ENCODE measurements around the gene NANOS3. TPM values are rescaled to one million over a fixed set of nuclear protein-coding genes. Genes with fewer than 3 reads are reported as not detected.

NANOS3 gene
- total RNA-seq, 2 experiments from 2014 or later: 1.1 to 2.7 TPM

DNA sequence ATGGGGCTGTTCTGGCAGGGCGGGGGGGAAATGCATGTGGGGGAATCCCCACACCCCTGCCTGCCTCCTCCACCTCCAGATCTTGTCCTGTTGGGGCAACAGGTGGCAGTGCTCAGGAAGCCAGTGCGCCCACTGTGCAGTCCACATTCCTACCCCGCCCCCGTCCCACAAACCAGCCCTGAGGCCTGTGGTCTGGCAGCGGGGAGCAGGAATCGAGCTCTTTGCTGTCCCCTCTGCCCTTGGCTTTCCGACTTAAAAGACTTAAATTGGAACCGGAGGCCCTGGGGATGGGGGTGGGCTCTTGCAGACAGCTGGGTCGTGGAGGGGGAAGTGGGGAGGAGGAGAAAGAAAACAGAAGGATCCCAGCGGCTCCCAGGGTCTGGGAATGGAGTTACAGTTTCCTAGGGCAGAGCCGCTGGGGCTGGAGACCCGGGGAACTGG is 4.3 kb downstream of the NANOS3 start:
- H3K27ac Mint-ChIP-seq: peak overlapping the region; percentile 86
- no peaks in the 10 kb centered on the region for H3K9me3 Mint-ChIP-seq
- H3K27me3 Mint-ChIP-seq: no peaks in the 10 kb centered on the region
- peak overlapping the region; percentile 45 for H3K4me3 Mint-ChIP-seq
- ChIA-PET CTCF (interaction anchor here (0.7 to 5.0 kb wide), 25 partner anchors 19 to 502 kb away, joined by 3 to 65 read pairs (median 4); partner anchors contain the start of genes ASF1B, BRME1, DCAF15 and IL27RA), POLR2A (interaction anchor here (0.9 to 1.4 kb wide), 4 partner anchors 29 to 502 kb away, joined by 3 to 7 read pairs (median 3); partner anchors contain the start of gene IL27RA)
- intact Hi-C loops (cut with micrococcal nuclease): loop anchor here (5.0 to 10.0 kb wide), 4 partner anchors 104 to 466 kb away; partner anchors contain the start of gene IL27RA
- H3K4me1 Mint-ChIP-seq (ENCODE audit: low read depth): peaks cover 26% of the 10 kb centered on the region
- no peaks in the 10 kb centered on the region for H3K36me3 Mint-ChIP-seq
- peak; percentile 46 for DNase-seq

- DNase-seq: peak; percentile 75
- H3K27me3 Mint-ChIP-seq: no peaks in the 10 kb centered on the region
- peak overlapping the region; percentile 45 for H3K4me3 Mint-ChIP-seq
- H3K27ac Mint-ChIP-seq: peak overlapping the region; percentile 86
- H3K36me3 Mint-ChIP-seq: no peaks in the 10 kb centered on the region
- ChIA-PET CTCF (interaction anchor here (0.6 to 5.0 kb wide), 23 partner anchors 20 to 550 kb away, joined by 3 to 65 read pairs (median 4); partner anchors contain the start of genes ASF1B, BRME1, DCAF15 and IL27RA), POLR2A (interaction anchor here (0.5 to 1.4 kb wide), 5 partner anchors 29 to 637 kb away, joined by 3 to 7 read pairs (median 3); no protein-coding TSS in a partner anchor)
- H3K4me1 Mint-ChIP-seq (ENCODE audit: low read depth): peaks cover 26% of the 10 kb centered on the region
- intact Hi-C loops (cut with micrococcal nuclease): loop anchor here (5.0 to 10.0 kb wide), 4 partner anchors 103 to 465 kb away; partner anchors contain the start of gene IL27RA
- no peaks in the 10 kb centered on the region for H3K9me3 Mint-ChIP-seq
These were observed 4.9 kb downstream of the NANOS3 start for GRCh38 chr19:13881692-13882418.

DNA sequence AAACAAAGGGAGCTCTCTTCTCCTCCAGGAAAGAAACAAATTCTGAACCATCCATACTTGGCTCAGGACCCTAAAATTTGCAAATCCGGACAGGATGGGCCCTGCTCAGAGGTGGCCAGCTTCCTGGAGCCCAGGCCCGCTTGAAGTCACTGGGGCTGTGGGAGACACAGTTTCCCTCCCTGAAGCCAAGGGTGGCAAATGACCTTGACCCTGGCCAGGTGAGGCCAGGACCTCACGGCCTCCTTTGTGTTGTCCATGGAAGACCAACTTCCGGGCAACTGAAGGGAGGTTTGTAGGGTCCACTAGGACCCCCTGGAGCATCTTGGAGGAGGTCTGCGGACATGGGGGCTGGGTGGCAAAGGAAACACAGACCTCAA is 5.5 kb downstream of the NANOS3 start:
- Mint-ChIP-seq H3K4me1 (ENCODE audit: low read depth) (peaks cover 26% of the 10 kb centered on the region), H3K27me3 (no peaks in the 10 kb centered on the region), H3K9me3 (no peaks in the 10 kb centered on the region), H3K36me3 (no peaks in the 10 kb centered on the region), H3K27ac (peak overlapping the region; percentile 86), H3K4me3 (peak overlapping the region; percentile 45)
- DNase-seq: no peak
- ChIA-PET CTCF (interaction anchor here (0.8 to 5.0 kb wide), 12 partner anchors 20 to 550 kb away, joined by 3 to 65 read pairs (median 12); partner anchors contain the start of genes DCAF15, IL27RA and MISP3), POLR2A (interaction anchor here (0.5 to 1.0 kb wide), 3 partner anchors 123 to 637 kb away, joined by 3 read pairs; no protein-coding TSS in a partner anchor)
- intact Hi-C loops (cut with micrococcal nuclease): loop anchor here (5.0 to 10.0 kb wide), 4 partner anchors 102 to 465 kb away; partner anchors contain the start of gene IL27RA

DNA sequence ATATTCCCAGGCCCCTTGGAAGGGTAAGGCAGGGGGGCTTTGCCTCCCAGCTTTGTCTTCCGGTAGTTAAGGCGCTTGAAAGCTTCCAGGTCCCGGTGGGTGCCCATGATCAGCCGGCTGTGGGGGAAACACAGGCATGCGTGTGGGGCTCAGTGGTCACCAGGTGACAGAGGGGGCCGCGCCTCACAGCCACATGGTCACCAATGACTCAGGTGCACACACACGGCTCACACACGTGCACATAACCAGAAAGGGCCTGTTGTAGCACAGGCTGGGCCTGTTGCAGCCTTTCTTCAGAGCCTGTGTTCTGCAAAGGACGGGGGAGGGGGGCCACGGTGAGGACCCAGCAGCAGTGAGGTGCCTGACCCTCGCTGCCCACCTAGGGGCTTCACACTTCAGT is 5.9 kb downstream of the NANOS3 start:
- intact Hi-C loops (cut with micrococcal nuclease): loop anchor here (5.0 to 10.0 kb wide), 4 partner anchors 102 to 464 kb away; partner anchors contain the start of gene IL27RA
- CTCF ChIA-PET: interaction anchor here (1.2 to 5.0 kb wide), 9 partner anchors 20 to 549 kb away, joined by 3 to 65 read pairs (median 16); partner anchors contain the start of genes DCAF15, IL27RA and MISP3

GRCh38 chr19:13883516-13884064 is 6.7 kb downstream of the NANOS3 start:
- CTCF ChIA-PET: interaction anchor here (1.2 to 5.0 kb wide), 5 partner anchors 148 to 195 kb away, joined by 3 to 65 read pairs (median 8); partner anchors contain the start of genes IL27RA and MISP3
- DNase-seq: no peak
- Mint-ChIP-seq H3K4me1 (ENCODE audit: low read depth) (peaks cover 26% of the 10 kb centered on the region), H3K4me3 (no peak overlapping the region), H3K9me3 (no peaks in the 10 kb centered on the region), H3K27ac (no peak overlapping the region), H3K27me3 (no peaks in the 10 kb centered on the region), H3K36me3 (no peaks in the 10 kb centered on the region)
- POLR2A ChIA-PET: no interaction called here
- intact Hi-C loops (cut with micrococcal nuclease): loop anchor here (5.0 to 10.0 kb wide), 4 partner anchors 101 to 464 kb away; partner anchors contain the start of gene IL27RA

More for the DNA sequence above, 5.9 kb downstream of the NANOS3 start:
- Mint-ChIP-seq H3K4me3 (no peak overlapping the region), H3K27ac (no peak overlapping the region), H3K9me3 (no peaks in the 10 kb centered on the region), H3K4me1 (ENCODE audit: low read depth) (peaks cover 26% of the 10 kb centered on the region), H3K36me3 (no peaks in the 10 kb centered on the region), H3K27me3 (no peaks in the 10 kb centered on the region)
- POLR2A ChIA-PET: interaction anchor here (1.0 kb wide), 1 partner anchor 122 kb away, joined by 3 read pairs; no protein-coding TSS in a partner anchor
- peak; percentile 37 for DNase-seq

GRCh38 chr19:13884726-13885591 is 8.0 kb downstream of the NANOS3 start:
- Mint-ChIP-seq H3K27me3 (no peaks in the 10 kb centered on the region), H3K4me3 (no peak overlapping the region), H3K4me1 (ENCODE audit: low read depth) (peaks cover 26% of the 10 kb centered on the region), H3K9me3 (no peaks in the 10 kb centered on the region), H3K27ac (no peak overlapping the region), H3K36me3 (no peaks in the 10 kb centered on the region)
- no peak for DNase-seq
- intact Hi-C loops (cut with micrococcal nuclease): loop anchor here (5.0 to 10.0 kb wide), 4 partner anchors 100 to 462 kb away; partner anchors contain the start of gene IL27RA
- ChIA-PET CTCF (interaction anchor here (0.8 to 2.6 kb wide), 3 partner anchors 163 to 187 kb away, joined by 3 to 11 read pairs (median 10); partner anchors contain the start of gene MISP3), POLR2A (no interaction called here)

GRCh38 chr19:13885826-13886365 is 9.0 kb downstream of the NANOS3 start:
- Mint-ChIP-seq H3K9me3 (no peaks in the 10 kb centered on the region), H3K4me1 (ENCODE audit: low read depth) (peaks cover 20% of the 10 kb centered on the region), H3K27me3 (no peaks in the 10 kb centered on the region), H3K4me3 (no peak overlapping the region), H3K27ac (no peak overlapping the region), H3K36me3 (no peaks in the 10 kb centered on the region)
- ChIA-PET CTCF (interaction anchor here (1.1 to 2.6 kb wide), 4 partner anchors 156 to 186 kb away, joined by 6 to 11 read pairs (median 8); partner anchors contain the start of gene MISP3), POLR2A (no interaction called here)
- intact Hi-C loops (cut with micrococcal nuclease): loop anchor here (10.0 kb wide), 1 partner anchor 99 kb away; no protein-coding TSS in a partner anchor
- no peak for DNase-seq

DNA sequence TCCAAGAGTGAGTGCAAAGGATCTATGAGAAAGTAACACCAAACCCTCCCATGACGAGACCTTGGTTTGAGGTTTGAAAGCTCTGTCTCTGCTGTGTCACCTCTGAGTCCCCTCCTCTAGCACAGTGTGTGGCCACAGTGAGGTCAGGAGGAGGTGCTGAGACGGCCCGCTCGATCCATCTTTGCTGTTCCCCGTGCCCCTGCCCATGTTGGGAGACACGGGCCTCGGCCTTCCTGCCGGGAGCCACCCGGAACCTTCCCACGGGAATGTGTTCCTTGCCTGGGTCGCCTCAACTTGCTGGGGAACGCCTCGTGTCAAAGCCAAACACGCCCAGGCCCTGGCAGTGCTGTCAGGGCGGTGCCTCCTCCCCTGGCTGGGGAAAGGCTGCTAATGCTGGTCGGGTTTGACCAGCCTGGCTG is 10.1 kb downstream of the NANOS3 start:
- H3K36me3 Mint-ChIP-seq: no peaks in the 10 kb centered on the region
- no peak overlapping the region for H3K4me3 Mint-ChIP-seq
- ChIA-PET POLR2A (interaction anchor here (0.8 to 1.0 kb wide), 2 partner anchors 19 to 145 kb away, joined by 5 to 6 read pairs; partner anchors contain the start of genes BRME1, CC2D1A and IL27RA), CTCF (interaction anchor here (0.8 to 2.6 kb wide), 6 partner anchors 16 to 185 kb away, joined by 4 to 11 read pairs (median 6); partner anchors contain the start of genes IL27RA and MISP3)
- H3K9me3 Mint-ChIP-seq: no peaks in the 10 kb centered on the region
- intact Hi-C loops (cut with micrococcal nuclease): loop anchor here (10.0 kb wide), 1 partner anchor 98 kb away; no protein-coding TSS in a partner anchor
- H3K27ac Mint-ChIP-seq: no peak overlapping the region
- no peaks in the 10 kb centered on the region for H3K27me3 Mint-ChIP-seq
- no peak for DNase-seq
- H3K4me1 Mint-ChIP-seq (ENCODE audit: low read depth): peaks cover 8% of the 10 kb centered on the region

DNA sequence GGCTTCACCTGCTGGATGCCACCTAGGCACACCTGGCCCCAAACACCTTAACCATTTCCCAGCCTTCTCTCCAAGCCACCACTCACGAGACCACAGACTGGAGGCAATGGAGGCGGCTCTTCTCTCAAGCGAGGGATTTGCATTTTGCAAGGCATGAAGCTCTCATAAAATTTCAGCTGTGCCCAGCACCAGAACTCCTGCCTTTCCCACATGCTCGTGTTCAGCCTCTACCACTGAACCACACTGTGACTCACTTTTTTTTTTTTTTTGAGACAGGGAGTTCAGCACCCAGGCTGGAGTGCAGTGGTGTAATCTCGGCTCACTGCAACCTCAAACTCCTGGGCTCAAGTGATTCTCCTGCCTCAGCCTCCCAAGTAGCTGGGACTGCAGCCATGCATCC is 10.6 kb downstream of the NANOS3 start:
- Mint-ChIP-seq H3K27ac (no peak overlapping the region), H3K36me3 (no peaks in the 10 kb centered on the region), H3K9me3 (no peaks in the 10 kb centered on the region), H3K4me1 (ENCODE audit: low read depth) (peaks cover 4% of the 10 kb centered on the region), H3K27me3 (no peaks in the 10 kb centered on the region), H3K4me3 (no peak overlapping the region)
- CTCF ChIA-PET: interaction anchor here (1.0 to 2.2 kb wide), 3 partner anchors 144 to 185 kb away, joined by 4 to 11 read pairs (median 6); partner anchors contain the start of genes IL27RA and MISP3
- no peak for DNase-seq
- intact Hi-C loops (cut with micrococcal nuclease): loop anchor here (10.0 kb wide), 1 partner anchor 97 kb away; no protein-coding TSS in a partner anchor
- POLR2A ChIA-PET: interaction anchor here (1.0 kb wide), 1 partner anchor 18 kb away, joined by 5 read pairs; the partner anchor contains the start of genes BRME1 and CC2D1A

DNA sequence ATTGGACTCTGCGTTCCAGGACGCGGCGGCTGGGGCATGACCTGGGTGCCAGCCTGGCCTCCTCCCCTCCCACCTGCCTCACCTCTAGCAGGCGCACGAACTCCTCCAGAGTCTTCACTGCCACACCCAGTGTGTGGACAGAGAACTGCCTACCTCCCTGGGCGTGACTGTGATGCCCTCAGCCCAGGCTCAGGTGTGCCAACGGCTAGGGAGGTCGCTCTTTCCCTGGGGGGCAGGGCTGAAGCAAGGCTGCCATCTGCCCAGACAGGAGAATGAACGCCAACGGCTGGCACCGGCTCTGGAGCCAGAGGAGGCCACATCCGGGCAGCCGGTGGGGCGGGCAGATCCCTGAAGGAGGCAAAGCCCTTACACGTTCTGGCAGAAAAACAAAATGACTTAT is 11.3 kb downstream of the NANOS3 start:
- no peaks in the 10 kb centered on the region for H3K36me3 Mint-ChIP-seq
- no peaks in the 10 kb centered on the region for H3K27me3 Mint-ChIP-seq

More for the DNA sequence above, 11.3 kb downstream of the NANOS3 start:
- Mint-ChIP-seq H3K4me3 (no peak overlapping the region), H3K4me1 (ENCODE audit: low read depth) (no peaks in the 10 kb centered on the region), H3K27ac (no peak overlapping the region), H3K9me3 (no peaks in the 10 kb centered on the region)
- ChIA-PET POLR2A (no interaction called here), CTCF (no interaction called here)
- no peak for DNase-seq
- intact Hi-C loops (cut with micrococcal nuclease): loop anchor here (10.0 kb wide), 1 partner anchor 97 kb away; no protein-coding TSS in a partner anchor

Data from activated CD4-positive, alpha-beta memory T cell treated with anti-CD3 and anti-CD28 coated beads for 36 hours (primary cell).